H1 (cell line): ENCODE results near the gene DPY19L3. TPM values are rescaled to one million over a fixed set of nuclear protein-coding genes. Genes with fewer than 3 reads are reported as not detected.

Experiments
- EP300 ChIP-seq, 2 experiments: IDR thresholded peaks; 1 replicate in 1 of 2; 2 replicates in 1 of 2; pipeline ENCODE4 v1.6.1; 2011 to 2012; ENCODE audit warnings: low read depth in 2 of 2, low read length in 2 of 2, mild to moderate bottlenecking in 2 of 2, borderline replicate concordance in 1 of 2, inconsistent platforms in 1 of 2, moderate library complexity in 1 of 2
- EZH2 ChIP-seq: fragments of 200-600 bp; sonication (generic); IDR thresholded peaks from 2 replicates; pipeline ENCODE4 v1.7.1; 2012; ENCODE audit warnings: low read depth, mild to moderate bottlenecking, moderate library complexity, low read length, inconsistent platforms; ENCODE audit not compliant: severe bottlenecking
- GTF2F1 ChIP-seq: IDR thresholded peaks from 2 replicates; pipeline ENCODE4 v1.6.1; 2012; ENCODE audit warnings: low read depth, low read length, improper control_type of control experiment, borderline replicate concordance
- RXRA ChIP-seq: IDR thresholded peaks from 2 replicates; pipeline ENCODE4 v1.6.1; 2011; ENCODE audit warnings: low read depth, mild to moderate bottlenecking, low read length, moderate library complexity; ENCODE audit not compliant: insufficient read depth
- SP1 ChIP-seq: IDR thresholded peaks from 2 replicates; pipeline ENCODE4 v1.6.1; 2011; ENCODE audit warnings: low read depth, low read length
- polyA plus RNA-seq, 7 experiments: library from polyadenylated mRNA; depleted of rRNA in 3 of 7; stranded (reverse) in 5 of 7; unstranded in 2 of 7; fragments of >200 nt in 5 of 7; fragments of 200-250 nt in 2 of 7; gene quantifications; 1 replicate in 5 of 7; 2 replicates in 1 of 7; 4 replicates in 1 of 7; pipeline versions ENCODE4 v1.2.1 to v1.2.3, GENCODE V29; 2011 to 2013; ENCODE audit warnings: missing spikeins in 2 of 7, mixed read lengths in 2 of 7
- total RNA-seq: library from RNA; stranded (reverse); fragmentation: NEBNext Ultra II Directional; extraction: Animal tissue kit (Norgen Biotek cat#: 25700); gene quantifications from 2 replicates; pipeline ENCODE4 v1.2.1, GENCODE V29; 2021
- TF ChIP-seq, protein P1 (sequence below), 3 experiments: IDR thresholded peaks; 1 replicate in 2 of 3; 2 replicates in 1 of 3; pipeline versions ENCODE4 v1.5.1 to v1.6.1; 2011; ENCODE audit warnings: low read length in 3 of 3, mild to moderate bottlenecking in 3 of 3, inconsistent platforms in 2 of 3, low read depth in 1 of 3, moderate library complexity in 1 of 3; ENCODE audit not compliant: insufficient read depth in 1 of 3; ENCODE audit errors: control extremely low read depth in 1 of 3

DPY19L3 gene
- total and polyA plus RNA-seq, 2 of the 8 experiments (the other 6 are each of a cell fraction or from before 2014, with no cell fraction given): 35.3 to 60.2 TPM

DNA sequence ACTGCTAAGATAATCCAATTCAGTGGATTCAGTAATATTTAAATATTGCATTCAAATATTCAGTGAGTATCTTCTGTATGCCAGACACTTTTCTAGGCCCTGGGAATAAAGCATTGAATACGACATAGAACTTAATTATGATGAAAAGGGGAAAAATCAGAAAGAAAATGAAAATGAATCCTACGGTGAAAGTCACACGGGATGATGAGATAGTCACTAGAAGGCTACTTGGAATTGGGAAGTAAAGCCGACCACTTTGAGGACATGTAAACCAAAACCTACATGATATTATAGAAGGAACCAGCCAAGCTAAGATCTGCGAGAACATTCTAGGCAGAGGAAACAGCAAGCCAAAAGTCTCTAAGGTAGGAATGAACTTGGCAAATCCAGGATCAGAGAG lies 10.1 kb downstream of the DPY19L3 start (continued):
- TF ChIP-seq, protein P1, sequence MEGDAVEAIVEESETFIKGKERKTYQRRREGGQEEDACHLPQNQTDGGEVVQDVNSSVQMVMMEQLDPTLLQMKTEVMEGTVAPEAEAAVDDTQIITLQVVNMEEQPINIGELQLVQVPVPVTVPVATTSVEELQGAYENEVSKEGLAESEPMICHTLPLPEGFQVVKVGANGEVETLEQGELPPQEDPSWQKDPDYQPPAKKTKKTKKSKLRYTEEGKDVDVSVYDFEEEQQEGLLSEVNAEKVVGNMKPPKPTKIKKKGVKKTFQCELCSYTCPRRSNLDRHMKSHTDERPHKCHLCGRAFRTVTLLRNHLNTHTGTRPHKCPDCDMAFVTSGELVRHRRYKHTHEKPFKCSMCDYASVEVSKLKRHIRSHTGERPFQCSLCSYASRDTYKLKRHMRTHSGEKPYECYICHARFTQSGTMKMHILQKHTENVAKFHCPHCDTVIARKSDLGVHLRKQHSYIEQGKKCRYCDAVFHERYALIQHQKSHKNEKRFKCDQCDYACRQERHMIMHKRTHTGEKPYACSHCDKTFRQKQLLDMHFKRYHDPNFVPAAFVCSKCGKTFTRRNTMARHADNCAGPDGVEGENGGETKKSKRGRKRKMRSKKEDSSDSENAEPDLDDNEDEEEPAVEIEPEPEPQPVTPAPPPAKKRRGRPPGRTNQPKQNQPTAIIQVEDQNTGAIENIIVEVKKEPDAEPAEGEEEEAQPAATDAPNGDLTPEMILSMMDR (IDR thresholded peaks at IDR 0.05; ENCODE audit: control extremely low read depth in 1 of 3, insufficient read depth in 1 of 3, low read depth in 1 of 3, low read length in 3 of 3): no peak
- TF ChIP-seq EZH2 (no peak), GTF2F1 (no peak), RXRA (no peak), EP300 (IDR thresholded peaks at IDR 0.05; ENCODE audit: borderline replicate concordance in 1 of 2, low read depth in 2 of 2, low read length in 2 of 2) (no peak), SP1 (no peak)
